B cell (primary cell): ENCODE results near the gene ANKRD33B. TPM values are rescaled to one million over a fixed set of nuclear protein-coding genes. Genes with fewer than 3 reads are reported as not detected.

Experiments used
- ATAC-seq: fragments of 200-7000 bp; cut with Tn5 transposase; one replicate; pipeline ENCODE4 v1.10.0; 2021; ENCODE audit warnings: low read depth, mild to moderate bottlenecking, moderate number of reproducible peaks, moderate library complexity
- CTCF ChIA-PET: fragments of 350-600 bp; sonication (Branson Sonifier 250); formaldehyde crosslinking; loops from one replicate; lab custom pipeline; 2021; ENCODE audit warnings: antibody characterized with exemption, inconsistent platforms; lab: Charles Lee
- POLR2A ChIA-PET: fragments of 350-600 bp; sonication (Branson Sonifier 250); formaldehyde crosslinking; loops from one replicate; lab custom pipeline; 2021; ENCODE audit warnings: antibody characterized with exemption; lab: Charles Lee
- DNase-seq: peaks from one replicate; pipeline ENCODE4 v3.0.0; 2013
- H2AFZ ChIP-seq: 2 replicates; pipeline ENCODE4 v1.6.1; 2012; ENCODE audit warnings: mild to moderate bottlenecking, low read depth, low read length; ENCODE audit not compliant: insufficient read depth, poor library complexity, severe bottlenecking
- H3K27ac ChIP-seq, 2 donors: 1 replicate in 1 of 2; 2 replicates in 1 of 2; pipeline ENCODE4 v1.5.1; 2012 to 2013; ENCODE audit warnings: low read length in 2 of 2, mild to moderate bottlenecking in 2 of 2, moderate library complexity in 1 of 2
- H3K27me3 ChIP-seq, 4 experiments: fragments of 200-600 bp in 1 of 4; sonication (generic) in 1 of 4; replicated peaks in 1 of 4; 1 replicate in 2 of 4; 2 replicates in 2 of 4; pipeline versions ENCODE4 v1.6.1 to v1.7.0; 2013 to 2016; ENCODE audit warnings: low read length in 3 of 4, mild to moderate bottlenecking in 2 of 4, mixed read lengths in 1 of 4, moderate library complexity in 1 of 4; ENCODE audit not compliant: insufficient read depth in 4 of 4, control insufficient read depth in 3 of 4; ENCODE audit errors: control extremely low read depth in 1 of 4
- H3K36me3 ChIP-seq, 2 experiments: replicated peaks in 1 of 2; 1 replicate in 1 of 2; 2 replicates in 1 of 2; pipeline versions ENCODE4 v1.6.1 to v1.7.1; 2013; ENCODE audit warnings: low read length in 1 of 2; ENCODE audit not compliant: insufficient read depth in 2 of 2, control insufficient read depth in 1 of 2; ENCODE audit errors: control extremely low read depth in 1 of 2, extremely low read depth in 1 of 2
- H3K4me1 ChIP-seq, 2 donors: fragments of 200-600 bp in 1 of 2; sonication (generic) in 1 of 2; 1 replicate in 1 of 2; 2 replicates in 1 of 2; pipeline versions ENCODE4 v1.5.1 to v1.6.1; 2013 to 2017; ENCODE audit warnings: low read length in 2 of 2; ENCODE audit not compliant: control insufficient read depth in 2 of 2, insufficient read depth in 2 of 2
- H3K4me2 ChIP-seq: replicated peaks from 2 replicates; pipeline ENCODE3; 2012; ENCODE audit warnings: mild to moderate bottlenecking, low read depth, low read length; ENCODE audit not compliant: poor library complexity, severe bottlenecking
- H3K4me3 ChIP-seq, 5 experiments: fragments of 200-600 bp in 1 of 5; sonication (generic) in 1 of 5; 1 replicate in 3 of 5; 2 replicates in 2 of 5; pipeline versions ENCODE4 v1.5.1 to v1.7.0; 2011 to 2016; ENCODE audit warnings: low read length in 4 of 5, mild to moderate bottlenecking in 4 of 5, low read depth in 2 of 5, control low read depth in 1 of 5, moderate library complexity in 1 of 5; ENCODE audit not compliant: insufficient read depth in 1 of 5; ENCODE audit errors: control extremely low read depth in 1 of 5, extremely low read depth in 1 of 5
- H3K79me2 ChIP-seq: fragments of 200-600 bp; sonication (generic); one replicate; pipeline ENCODE4 v1.6.0; 2016; ENCODE audit warnings: low read length; ENCODE audit not compliant: control insufficient read depth, insufficient read depth
- H3K9ac ChIP-seq: fragments of 200-600 bp; sonication (generic); 2 replicates; pipeline ENCODE4 v1.6.1; 2017; ENCODE audit warnings: mild to moderate bottlenecking, low read length, moderate library complexity
- H3K9me3 ChIP-seq, 3 donors: one replicate each; pipeline versions ENCODE4 v1.6.1 to v1.7.1; 2013; ENCODE audit warnings: low read length in 2 of 3; ENCODE audit not compliant: control insufficient read depth in 2 of 3, insufficient read depth in 1 of 3; ENCODE audit errors: control extremely low read depth in 1 of 3
- H4K20me1 ChIP-seq: 2 replicates; pipeline ENCODE4 v1.6.0; 2012; ENCODE audit warnings: mild to moderate bottlenecking, low read length; ENCODE audit not compliant: insufficient read depth, control insufficient read depth, poor library complexity, severe bottlenecking
- H3K27ac Mint-ChIP-seq: one replicate; pipeline ENCODE4 v1.8.0; 2021; ENCODE audit warnings: mixed read lengths
- H3K27me3 Mint-ChIP-seq: one replicate; pipeline ENCODE4 v1.8.0; 2021; ENCODE audit warnings: mixed read lengths
- H3K4me1 Mint-ChIP-seq: one replicate; pipeline ENCODE4 v1.8.0; 2021; ENCODE audit warnings: mixed read lengths
- H3K4me3 Mint-ChIP-seq: one replicate; pipeline ENCODE4 v1.8.0; 2021; ENCODE audit warnings: mixed read lengths
- H3K9me3 Mint-ChIP-seq: one replicate; pipeline ENCODE4 v1.8.0; 2022; ENCODE audit warnings: mixed read lengths; ENCODE audit not compliant: insufficient read depth
- CTCF ChIP-seq: fragments of 200-600 bp; IDR thresholded peaks from one replicate; pipeline ENCODE4 v1.8.0; 2022; ENCODE audit warnings: antibody characterized with exemption, mild to moderate bottlenecking
- EZH2 ChIP-seq: IDR thresholded peaks from 2 replicates; pipeline ENCODE4 v1.6.1; 2012; ENCODE audit warnings: borderline replicate concordance, low read depth, mild to moderate bottlenecking, moderate library complexity, low read length; ENCODE audit not compliant: insufficient read depth, poor library complexity, severe bottlenecking
- WGBS: methylation state at CpG from one replicate; pipeline ENCODE4 v1.1.5; 2013; ENCODE audit warnings: missing lambda C conversion rate; ENCODE audit not compliant: insufficient coverage; 5-methylcytosine and 5-hydroxymethylcytosine counted together
- intact Hi-C: fragments of 100-400 bp; cut with micrococcal nuclease; formaldehyde crosslinking; loops from one replicate; pipeline ENCODE4 v1.10.0; 2022
- polyA plus RNA-seq: library from polyadenylated mRNA; depleted of rRNA; stranded (reverse); fragments of >200 nt; gene quantifications from 2 replicates; pipeline ENCODE4 v1.2.3, GENCODE V29; 2012
- total RNA-seq, 2 donors: library from RNA; stranded (reverse); fragments of 120-200 nt in 1 of 2; gene quantifications; 1 replicate in 1 of 2; 2 replicates in 1 of 2; pipeline versions ENCODE4 v1.2.3 to v1.2.4, GENCODE V29; 2013 to 2022

The ANKRD33B gene
- total and polyA plus RNA-seq, 2 donors (not counting 1 experiment from before 2014, with no cell fraction given): 2.9 to 23.4 TPM

DNA sequence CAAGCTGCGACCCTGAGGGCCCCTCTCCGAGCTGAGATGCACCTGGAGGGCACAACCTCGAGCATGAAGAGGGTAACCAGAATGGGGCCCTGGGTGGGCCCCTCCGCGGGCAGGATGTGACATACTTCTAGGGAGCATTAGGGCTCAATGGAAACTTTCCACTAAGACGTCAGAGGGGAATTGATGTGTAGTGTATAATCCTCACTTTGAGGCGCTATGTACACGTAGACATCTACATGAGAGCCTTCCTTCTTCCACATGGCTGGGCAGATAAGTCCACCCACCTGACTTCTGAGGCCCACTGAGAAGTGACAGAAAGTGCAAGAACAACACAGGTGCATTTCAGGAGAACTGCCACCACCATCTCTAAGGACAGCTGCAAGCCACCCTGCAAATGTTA lies 136.1 kb downstream of the ANKRD33B start:
- H3K4me1 ChIP-seq: peaks cover 16 to 41% of the 10 kb centered on the region in 2 donors
- Mint-ChIP-seq H3K9me3 (no peaks in the 10 kb centered on the region), H3K4me1 (peaks cover 46% of the 10 kb centered on the region), H3K27ac (peak overlapping the region; percentile 91), H3K27me3 (no peaks in the 10 kb centered on the region), H3K4me3 (peak overlapping the region; percentile 62)
- peak overlapping the region; percentile 21 for H3K4me2 ChIP-seq
- TF ChIP-seq EZH2 (no peak), CTCF (no peak)
- H3K9ac ChIP-seq: no peak overlapping the region
- WGBS: 61% methylated on average over 3 of the region's 8 CpGs
- no peak overlapping the region for H2AFZ ChIP-seq
- DNase-seq: peak; percentile 78
- ATAC-seq: peak; percentile 83
- H3K36me3 ChIP-seq: peaks cover 1 to 2% of the 10 kb centered on the region in 2 experiments
- intact Hi-C loops: loop anchor here (1.0 to 10.0 kb wide), 5 partner anchors 62 to 1322 kb away; partner anchors contain the start of gene DAP
- H3K9me3 ChIP-seq: no peaks in the 10 kb centered on the region
- CTCF ChIA-PET: interaction anchor here (1.2 to 1.5 kb wide), 2 partner anchors 63 to 64 kb away, joined by 3 read pairs; no protein-coding TSS in a partner anchor
- POLR2A ChIA-PET: no interaction called here
- peak overlapping the region; percentile 16 to 46 for H3K27ac ChIP-seq
- peaks cover 10% of the 10 kb centered on the region for H3K79me2 ChIP-seq
- H3K27me3 ChIP-seq: no peaks in the 10 kb centered on the region
- H3K4me3 ChIP-seq: no peak overlapping the region
- peaks cover 5% of the 10 kb centered on the region for H4K20me1 ChIP-seq

DNA sequence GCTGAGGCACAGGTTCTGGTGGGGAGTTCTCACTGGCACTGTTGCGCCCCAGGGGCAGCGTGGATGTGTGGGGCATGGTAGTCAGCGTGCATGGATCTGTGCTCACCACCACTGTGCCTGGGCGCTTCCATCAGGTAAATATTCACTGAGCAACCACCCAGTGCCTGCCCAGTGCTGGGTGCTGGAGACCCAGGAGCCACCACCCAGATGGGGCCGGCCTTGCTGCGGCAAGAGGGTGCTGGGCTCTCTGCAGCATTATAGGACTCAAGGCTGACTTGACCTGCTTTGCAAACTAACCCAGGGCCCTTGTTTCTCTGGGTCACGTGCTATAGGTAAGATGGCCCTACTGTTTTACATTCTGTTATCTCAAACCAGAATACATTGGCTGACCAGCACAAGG lies 136.6 kb downstream of the ANKRD33B start:
- Histone ChIP-seq H3K9me3 (no peaks in the 10 kb centered on the region), H3K9ac (no peak overlapping the region), H3K4me2 (peak overlapping the region; percentile 21), H3K4me1 (peaks cover 20 to 41% of the 10 kb centered on the region in 2 donors), H4K20me1 (peaks cover 5% of the 10 kb centered on the region), H3K36me3 (peaks cover 1 to 2% of the 10 kb centered on the region in 2 experiments), H3K4me3 (no peak overlapping the region), H3K27me3 (no peaks in the 10 kb centered on the region), H3K27ac (peak overlapping the region in 1 of 2 donors; percentile 5), H2AFZ (no peak overlapping the region), H3K79me2 (peaks cover 10% of the 10 kb centered on the region)
- TF ChIP-seq EZH2 (no peak), CTCF (no peak)
- DNase-seq (no peak), ATAC-seq (no peak)
- intact Hi-C loops: loop anchor here (1.0 to 5.0 kb wide), 2 partner anchors 62 to 68 kb away; partner anchors contain the start of gene DAP
- no peaks in the 10 kb centered on the region for H3K9me3 Mint-ChIP-seq
- peak overlapping the region; percentile 62 for H3K4me3 Mint-ChIP-seq
- POLR2A ChIA-PET: no interaction called here
- no peaks in the 10 kb centered on the region for H3K27me3 Mint-ChIP-seq
- H3K4me1 Mint-ChIP-seq: peaks cover 48% of the 10 kb centered on the region
- 91% methylated on average over 5 of the region's 7 CpGs for WGBS
- peak overlapping the region; percentile 91 for H3K27ac Mint-ChIP-seq
- CTCF ChIA-PET: interaction anchor here (1.5 kb wide), 1 partner anchor 63 kb away, joined by 3 read pairs; no protein-coding TSS in a partner anchor
